Amniotic stem cell (primary cell): ENCODE measurements around the gene PIWIL4.

Experiments used
- DNase-seq: peaks from one replicate; lab custom pipeline; 2025; lab: John Stamatoyannopoulos, UW

Gene PIWIL4

GRCh38 chr11:94567181-94567670 is at the start of gene PIWIL4:
Gene PIWIL4 (plus strand): TSS chr11:94567368. CDS start chr11:94567519, 151 bp downstream.
- DNase-seq: no peak

GRCh38 chr11:94518300-94518699 is 48.9 kb upstream of the PIWIL4 start:
- no peak for DNase-seq

DNA sequence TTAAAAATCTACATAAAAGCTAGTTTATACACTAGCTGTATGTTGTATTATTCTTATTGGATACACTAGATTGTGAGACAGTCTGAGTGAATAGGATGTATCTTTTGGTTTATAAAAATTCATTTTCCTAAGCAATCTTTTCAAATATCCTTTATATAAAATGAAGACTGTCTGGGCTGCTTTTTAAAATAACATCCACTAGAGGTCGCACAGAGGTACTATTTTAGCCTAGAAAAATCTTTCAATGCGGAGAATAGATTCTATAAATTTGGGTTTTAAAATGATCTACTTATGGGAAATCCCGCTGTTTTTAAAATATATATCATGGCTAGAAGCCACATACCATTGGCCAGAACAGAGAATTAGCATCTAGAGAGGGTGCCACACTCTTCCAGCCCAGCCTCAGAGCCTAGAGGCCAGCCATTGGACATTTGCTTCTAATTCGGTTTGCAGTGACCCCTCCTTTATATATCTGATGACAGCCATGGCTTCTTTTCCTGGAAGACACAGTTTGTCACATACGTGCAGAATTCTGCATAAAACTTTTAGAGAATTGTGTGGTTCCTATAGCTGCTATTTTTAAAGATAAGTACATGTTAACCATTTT is 47.6 kb upstream of the PIWIL4 start:
- peak; percentile 16 for DNase-seq

DNA sequence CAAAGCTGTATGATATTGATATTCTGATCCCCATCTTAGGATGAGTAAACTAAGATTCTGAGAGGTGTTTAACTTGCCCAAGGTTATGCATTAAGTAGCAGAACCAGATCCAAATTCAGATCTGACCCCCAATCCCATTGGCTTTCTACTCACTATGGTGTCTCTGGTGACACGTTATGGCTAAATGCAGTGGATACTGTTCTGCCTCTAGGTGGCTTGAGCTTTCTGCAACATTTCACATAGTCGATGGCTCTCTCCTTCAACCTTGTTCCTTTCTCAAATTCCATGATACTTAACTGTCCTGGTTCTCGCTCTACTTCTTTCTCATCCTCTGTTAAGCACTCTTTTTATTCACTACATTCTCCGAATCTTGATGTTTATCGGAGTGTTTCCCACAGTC is 45.5 kb upstream of the PIWIL4 start:
- DNase-seq: peak; percentile 14

- DNase-seq: no peak
Observed at GRCh38 chr11:94524341-94524740, 42.8 kb upstream of the PIWIL4 start.

GRCh38 chr11:94525546-94526324 is 41.4 kb upstream of the PIWIL4 start:
- DNase-seq: peak; percentile 9

GRCh38 chr11:94526645-94527438 is 40.3 kb upstream of the PIWIL4 start:
- no peak for DNase-seq

GRCh38 chr11:94528551-94528950 is 38.6 kb upstream of the PIWIL4 start:
- no peak for DNase-seq

DNA sequence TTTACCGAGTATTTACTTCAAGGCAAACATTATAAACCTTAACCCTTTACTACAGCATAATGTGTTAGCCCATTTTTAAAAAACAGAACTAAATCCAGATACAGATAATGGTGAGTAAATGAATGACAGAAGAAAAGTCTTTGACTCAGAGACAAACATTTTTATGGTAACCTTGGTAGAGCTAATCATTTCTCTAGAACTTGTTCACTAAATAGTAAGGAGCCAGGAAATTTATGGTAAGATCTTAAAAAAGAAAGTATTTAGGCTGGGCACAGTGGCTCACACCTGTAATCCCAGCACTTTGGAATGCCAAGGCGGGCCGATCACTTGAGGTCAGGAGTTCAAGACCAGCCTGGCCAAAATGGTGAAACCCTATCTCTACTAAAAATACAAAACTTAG is 35.0 kb upstream of the PIWIL4 start:
- no peak for DNase-seq

- DNase-seq: no peak
Observed at GRCh38 chr11:94533206-94533605, 34.0 kb upstream of the PIWIL4 start.

DNA sequence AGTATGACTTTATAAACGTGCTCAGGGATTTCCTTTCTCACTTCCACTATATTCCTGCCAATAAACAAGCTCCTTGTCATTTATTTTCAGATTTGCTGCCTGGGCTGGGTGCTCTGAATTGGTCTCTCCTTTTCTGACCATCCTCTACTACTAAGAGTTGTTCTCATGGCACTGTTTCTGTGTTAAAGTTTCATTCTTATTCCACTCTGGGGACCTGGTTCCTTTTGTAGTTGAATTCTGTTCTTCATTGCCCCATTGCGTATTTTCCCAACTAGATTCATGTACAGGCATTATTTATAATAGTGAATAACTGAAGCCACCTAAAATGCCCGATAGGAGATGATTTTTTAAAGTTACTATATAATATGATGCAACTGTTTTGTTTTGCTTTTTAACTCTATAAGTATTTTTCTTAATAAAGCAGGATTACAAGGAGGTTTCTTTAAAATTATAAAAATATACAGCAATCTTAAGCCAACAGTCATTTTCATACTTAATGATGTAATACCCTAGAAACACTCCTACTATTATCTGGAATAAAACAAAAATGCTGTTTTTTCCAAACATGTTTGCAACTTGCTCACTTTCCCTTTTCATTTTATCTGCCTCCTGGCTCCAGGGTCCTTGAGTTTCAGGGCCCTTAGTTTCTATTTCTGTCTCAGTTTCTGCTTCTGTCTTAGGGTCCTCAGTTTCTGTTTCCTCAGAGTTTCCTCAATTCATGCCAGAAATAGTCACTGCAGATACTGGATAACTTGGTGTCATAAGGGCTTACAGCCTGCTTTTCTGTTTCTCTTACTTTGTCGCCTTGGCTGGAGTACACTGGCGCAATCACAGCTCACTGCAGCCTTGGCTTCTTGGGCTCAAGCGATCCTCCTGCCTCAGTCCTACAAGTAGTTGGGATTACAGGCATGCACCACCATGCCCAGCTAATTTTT is 33.2 kb upstream of the PIWIL4 start:
- no peak for DNase-seq

DNA sequence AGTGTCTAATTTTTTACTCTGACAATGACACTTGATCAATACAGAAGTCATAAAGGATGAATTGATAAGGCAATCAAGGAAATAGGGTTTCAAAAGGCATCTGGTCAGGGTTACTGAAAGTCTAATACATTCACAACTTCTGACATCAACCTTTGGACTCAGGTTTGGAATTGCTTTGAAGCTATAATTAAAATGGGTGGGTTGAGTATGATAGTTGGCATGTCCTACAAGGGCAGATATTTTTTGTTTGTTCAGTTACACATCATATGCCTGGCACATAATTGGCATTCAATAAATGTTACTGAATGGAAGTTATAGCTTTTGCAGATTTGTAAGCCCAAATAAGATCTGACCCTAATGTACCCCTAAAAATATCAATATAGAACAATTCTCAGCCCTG is 30.8 kb upstream of the PIWIL4 start:
- no peak for DNase-seq

GRCh38 chr11:94537031-94537600 is 30.1 kb upstream of the PIWIL4 start:
- DNase-seq: no peak

GRCh38 chr11:94539420-94539819 is 27.7 kb upstream of the PIWIL4 start:
- no peak for DNase-seq

DNA sequence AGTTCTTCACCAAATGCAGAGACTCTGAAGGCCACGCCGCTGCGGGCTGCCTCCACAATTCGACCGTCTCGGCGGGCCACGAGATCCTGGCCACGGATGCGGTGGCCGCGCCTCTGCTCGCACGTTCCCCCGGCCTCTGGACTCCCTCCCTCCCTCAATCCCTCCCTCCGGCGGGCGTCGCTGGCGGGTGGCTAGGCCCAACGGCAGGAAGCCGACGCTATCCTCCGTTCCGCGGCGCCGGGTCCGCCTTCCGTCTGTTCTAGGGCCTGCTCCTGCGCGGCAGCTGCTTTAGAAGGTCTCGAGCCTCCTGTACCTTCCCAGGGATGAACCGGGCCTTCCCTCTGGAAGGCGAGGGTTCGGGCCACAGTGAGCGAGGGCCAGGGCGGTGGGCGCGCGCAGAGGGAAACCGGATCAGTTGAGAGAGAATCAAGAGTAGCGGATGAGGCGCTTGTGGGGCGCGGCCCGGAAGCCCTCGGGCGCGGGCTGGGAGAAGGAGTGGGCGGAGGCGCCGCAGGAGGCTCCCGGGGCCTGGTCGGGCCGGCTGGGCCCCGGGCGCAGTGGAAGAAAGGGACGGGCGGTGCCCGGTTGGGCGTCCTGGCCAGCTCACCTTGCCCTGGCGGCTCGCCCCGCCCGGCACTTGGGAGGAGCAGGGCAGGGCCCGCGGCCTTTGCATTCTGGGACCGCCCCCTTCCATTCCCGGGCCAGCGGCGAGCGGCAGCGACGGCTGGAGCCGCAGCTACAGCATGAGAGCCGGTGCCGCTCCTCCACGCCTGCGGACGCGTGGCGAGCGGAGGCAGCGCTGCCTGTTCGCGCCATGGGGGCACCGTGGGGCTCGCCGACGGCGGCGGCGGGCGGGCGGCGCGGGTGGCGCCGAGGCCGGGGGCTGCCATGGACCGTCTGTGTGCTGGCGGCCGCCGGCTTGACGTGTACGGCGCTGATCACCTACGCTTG is 23.2 kb upstream of the PIWIL4 start, which contains the start of gene FUT4:
FUT4 (plus strand) TSS at position 227 of the 951 bp plus-strand sequence; CDS start at position 440, 213 bp downstream.
- DNase-seq: peak; percentile 29

GRCh38 chr11:94544646-94545263 is 22.4 kb upstream of the PIWIL4 start:
- no peak for DNase-seq

GRCh38 chr11:94545264-94546161 is 21.7 kb upstream of the PIWIL4 start:
- DNase-seq: no peak

- no peak for DNase-seq
Observed at GRCh38 chr11:94546162-94546470, 21.1 kb upstream of the PIWIL4 start.

DNA sequence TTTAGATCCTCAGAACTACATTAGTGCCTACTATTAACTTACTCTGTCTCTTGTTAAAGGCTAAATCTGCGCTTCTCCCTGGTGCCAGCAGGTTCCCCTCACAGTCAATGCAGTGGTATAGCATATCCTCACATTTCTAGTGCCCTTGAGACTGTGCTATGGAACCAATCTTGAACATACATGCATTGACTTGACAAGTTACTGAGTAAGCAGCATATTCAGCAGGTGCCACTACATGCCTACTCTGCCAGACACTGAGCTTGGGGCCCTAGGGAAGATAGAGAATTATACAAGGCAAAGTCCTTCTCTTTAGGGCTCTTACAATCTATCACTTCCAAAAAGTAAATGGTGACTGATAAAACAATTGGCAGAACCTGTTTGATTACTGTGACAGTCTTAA is 20.3 kb upstream of the PIWIL4 start:
- DNase-seq: no peak
